Omental fat pad (tissue), 4 donors: Measurements from ENCODE around the gene SUN2. TPM values are rescaled to one million over a fixed set of nuclear protein-coding genes. Genes with fewer than 3 reads are reported as not detected.

Experiments used
- ATAC-seq: fragments of 150-250 bp; one replicate; pipeline ENCODE4 v1.9.1; 2016; ENCODE audit warnings: mild to moderate bottlenecking, moderate library complexity; ENCODE audit not compliant: low FRiP score
- DNase-seq: peaks from one replicate; pipeline ENCODE4 v3.0.0-alpha.2; 2019; ENCODE audit warnings: low spot score
- CTCF ChIP-seq, 3 donors: fragments of 450-650 bp; IDR thresholded peaks; one replicate each; pipeline ENCODE4 v1.5.1; 2016 to 2017; ENCODE audit warnings: antibody characterized with exemption in 3 of 3, mild to moderate bottlenecking in 3 of 3, moderate library complexity in 2 of 3
- total RNA-seq, 4 donors: library from RNA; depleted of rRNA; stranded (reverse); fragments of >200 nt; gene quantifications; one replicate each; pipeline ENCODE4 v1.1.0, GENCODE V29; 2016

SUN2 gene
- total RNA-seq, 4 donors from 2014 or later, result 302 to 509 (median 347) TPM

GRCh38 chr22:38734421-38735100, 21.2 kb downstream of the SUN2 start:
- no peak for ATAC-seq
- TF ChIP-seq CTCF (IDR thresholded peaks at IDR 0.05), result no peak
- no peak for DNase-seq

GRCh38 chr22:38733724-38734381, 21.9 kb downstream of the SUN2 start:
- peak; percentile 64 for ATAC-seq
- no peak for TF ChIP-seq CTCF (IDR thresholded peaks at IDR 0.05)
- DNase-seq, result no peak

GRCh38 chr22:38733329-38733723, 22.5 kb downstream of the SUN2 start:
- DNase-seq (no peak), ATAC-seq (peak; percentile 34)

GRCh38 chr22:38732251-38732815, 23.5 kb downstream of the SUN2 start:
- no peak for ATAC-seq
- TF ChIP-seq CTCF (IDR thresholded peaks at IDR 0.05), result no peak
- DNase-seq, result no peak

More at GRCh38 chr22:38733329-38733723, 22.5 kb downstream of the SUN2 start:
- peak in 1 of 3 donors; percentile 25 for TF ChIP-seq CTCF (IDR thresholded peaks at IDR 0.05)

- ATAC-seq (no peak), DNase-seq (no peak)
- no peak for TF ChIP-seq CTCF (IDR thresholded peaks at IDR 0.05)
Observed at GRCh38 chr22:38731703-38732161, 24.1 kb downstream of the SUN2 start.

GRCh38 chr22:38730411-38730871, 25.4 kb downstream of the SUN2 start:
- no peak for ATAC-seq
- no peak for TF ChIP-seq CTCF (IDR thresholded peaks at IDR 0.05)
- DNase-seq, result no peak
